Heart left ventricle (tissue), 16 donors: Measurements from ENCODE around the gene BDKRB2. TPM values are rescaled to one million over a fixed set of nuclear protein-coding genes. Genes with fewer than 3 reads are reported as not detected.

Source experiments
- ATAC-seq, 4 donors: fragments of 200-7000 bp; cut with Tn5 transposase; one replicate each; pipeline ENCODE4 v1.9.1; 2020 to 2022; ENCODE audit warnings: moderate library complexity in 4 of 4, mild to moderate bottlenecking in 3 of 4, moderate number of reproducible peaks in 1 of 4
- DNase-seq, 5 donors: peaks; one replicate each; pipeline ENCODE4 v3.0.0-alpha.2; 2020
- H3K27ac ChIP-seq, 12 donors: fragments of 200-600 bp; sonication (generic) in 4 of 12; one replicate each; pipeline versions ENCODE4 v1.5.0 to v1.8.0; 2016 to 2022; ENCODE audit warnings: mild to moderate bottlenecking in 2 of 12
- H3K27me3 ChIP-seq, 9 donors: fragments of 200-600 bp; sonication (generic) in 2 of 9; one replicate each; pipeline versions ENCODE4 v1.5.1 to v1.8.0; 2016 to 2022; ENCODE audit warnings: mild to moderate bottlenecking in 3 of 9
- H3K36me3 ChIP-seq, 9 donors: fragments of 200-600 bp; sonication (generic) in 2 of 9; one replicate each; pipeline versions ENCODE4 v1.5.0 to v1.8.0; 2018 to 2022; ENCODE audit warnings: mild to moderate bottlenecking in 2 of 9
- H3K4me1 ChIP-seq, 12 donors: fragments of 200-600 bp; sonication (generic) in 4 of 12; one replicate each; pipeline versions ENCODE4 v1.5.0 to v1.8.0; 2016 to 2022; ENCODE audit warnings: mild to moderate bottlenecking in 3 of 12
- H3K4me3 ChIP-seq, 12 donors: fragments of 200-600 bp; sonication (generic) in 4 of 12; one replicate each; pipeline versions ENCODE4 v1.5.0 to v1.8.0; 2017 to 2022; ENCODE audit warnings: mild to moderate bottlenecking in 9 of 12, moderate library complexity in 4 of 12
- H3K9me3 ChIP-seq, 12 donors: fragments of 200-600 bp; sonication (generic) in 4 of 12; one replicate each; pipeline versions ENCODE4 v1.5.0 to v1.8.0; 2016 to 2022; ENCODE audit warnings: mild to moderate bottlenecking in 1 of 12
- POLR2A ChIP-seq, 2 donors: fragments of 450-650 bp; IDR thresholded peaks; one replicate each; pipeline ENCODE4 v1.6.1; 2017; ENCODE audit warnings: antibody characterized with exemption in 2 of 2, mild to moderate bottlenecking in 2 of 2, moderate library complexity in 2 of 2
- WGBS, 4 donors: extraction: QIAGEN DNeasy Blood & Tissue Kit in 2 of 4; methylation state at CpG; one replicate each; pipeline versions ENCODE4 v1.1.5 to v1.1.7; 2013 to 2018; 5-methylcytosine and 5-hydroxymethylcytosine counted together
- intact Hi-C, 10 donors: fragments of 100-400 bp; cut with DNase I; formaldehyde crosslinking; loops; one replicate each; pipeline versions ENCODE4 v1.11.1 to v1.14.2; 2022
- polyA plus RNA-seq, 2 donors: library from polyadenylated mRNA; stranded (reverse); fragments of 200-250 nt; gene quantifications; one replicate each; pipeline ENCODE4 v1.2.3, GENCODE V29; 2013
- total RNA-seq, 9 donors: library from RNA; depleted of rRNA in 2 of 9; stranded (reverse); fragments of >200 nt in 2 of 9; fragmentation: NEBNext Ultra II Directional in 3 of 9; extraction: Animal tissue kit (Norgen Biotek cat#: 25700) in 3 of 9; gene quantifications; one replicate each; pipeline versions ENCODE4 v1.1.0 to v1.2.4, GENCODE V29; 2016 to 2023
- TF ChIP-seq, protein P1 (sequence below), 12 donors: fragments of 200-600 bp; sonication (generic) in 4 of 12; IDR thresholded peaks; one replicate each; pipeline versions ENCODE4 v1.5.0 to v1.8.0; 2018 to 2022; ENCODE audit warnings: antibody characterized with exemption in 12 of 12, mild to moderate bottlenecking in 5 of 12
- donor health status: ischemic (EF 13 %, LVEDD 7.1; RV severe dilation, severe dysfunction).
- donor health status: healthy with polysubstance abuse.
- donor health status: DM: no; HTN: yes; CAD: no.
- donor health status: DM: no; HTN: no; CAD: no.
- donor health status: ischemic (EF 25% LVEDD 6.9; RV normal size, moderate dysfunction).
- donor health status: ischemic (EF 25% LVEDD 5.7; RV mildly dilated, moderate dysfunction).
- donor health status: healthy.
- donor health status: DM: yes; HTN: yes; CAD: no.
- donor health status: ischemic (EF 35%, LVEDD 5.7; RV mildly dilated, moderate dysfunction).
- donor health status: nonischemic (EF 11% LVEDD 7.7; RV severe dilation, severe dysfunction).
- donor health status: DM: yes; HTN: yes; CAD: no.
- donor health status: PGD.
- donor health status: ischemic (EF 29% LVEDD 5.4; RV normal size, mild dysfunction).
- donor health status: nonischemic (EF 23%, LVEDD 6.1; RV moderate dilation, normal function).

Gene BDKRB2
- total and polyA plus RNA-seq, 11 donors, result 0.14 to 3.3 (median 0.63) TPM

DNA sequence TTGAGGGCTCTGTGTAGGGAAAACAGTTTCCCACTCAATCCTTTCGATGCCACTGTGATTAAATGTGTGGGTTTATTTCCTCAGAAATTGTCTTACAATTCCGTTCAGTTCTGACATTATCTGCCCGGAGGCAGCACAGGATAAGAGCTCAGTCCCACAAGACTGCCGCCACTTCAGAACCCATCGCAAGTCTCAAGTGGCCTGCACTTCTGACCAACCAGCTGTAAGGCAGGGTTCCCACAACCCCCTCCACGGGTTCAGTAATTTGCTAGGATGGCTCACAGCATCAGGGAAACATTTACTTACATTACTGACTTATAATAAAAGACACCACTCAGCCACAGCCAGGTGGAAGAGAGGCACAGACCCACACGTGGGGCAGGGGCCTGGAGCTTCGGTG, 17.2 kb downstream of the BDKRB2 start:
- ATAC-seq, result no peak
- TF ChIP-seq, protein P1, sequence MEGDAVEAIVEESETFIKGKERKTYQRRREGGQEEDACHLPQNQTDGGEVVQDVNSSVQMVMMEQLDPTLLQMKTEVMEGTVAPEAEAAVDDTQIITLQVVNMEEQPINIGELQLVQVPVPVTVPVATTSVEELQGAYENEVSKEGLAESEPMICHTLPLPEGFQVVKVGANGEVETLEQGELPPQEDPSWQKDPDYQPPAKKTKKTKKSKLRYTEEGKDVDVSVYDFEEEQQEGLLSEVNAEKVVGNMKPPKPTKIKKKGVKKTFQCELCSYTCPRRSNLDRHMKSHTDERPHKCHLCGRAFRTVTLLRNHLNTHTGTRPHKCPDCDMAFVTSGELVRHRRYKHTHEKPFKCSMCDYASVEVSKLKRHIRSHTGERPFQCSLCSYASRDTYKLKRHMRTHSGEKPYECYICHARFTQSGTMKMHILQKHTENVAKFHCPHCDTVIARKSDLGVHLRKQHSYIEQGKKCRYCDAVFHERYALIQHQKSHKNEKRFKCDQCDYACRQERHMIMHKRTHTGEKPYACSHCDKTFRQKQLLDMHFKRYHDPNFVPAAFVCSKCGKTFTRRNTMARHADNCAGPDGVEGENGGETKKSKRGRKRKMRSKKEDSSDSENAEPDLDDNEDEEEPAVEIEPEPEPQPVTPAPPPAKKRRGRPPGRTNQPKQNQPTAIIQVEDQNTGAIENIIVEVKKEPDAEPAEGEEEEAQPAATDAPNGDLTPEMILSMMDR (IDR thresholded peaks at IDR 0.05), result no peak
- no peak for TF ChIP-seq POLR2A (IDR thresholded peaks at IDR 0.05)
- intact Hi-C loops, result no loop called here
- 59 to 66% (median 64%) methylated on average over 8 of the region's 8 CpGs for WGBS, 4 donors
- peaks cover 0 to 16% (median 0%) of the 10 kb centered on the region in 9 donors for H3K27me3 ChIP-seq
- H3K27ac ChIP-seq, result no peak overlapping the region
- H3K4me3 ChIP-seq, result no peak overlapping the region
- H3K9me3 ChIP-seq, result no peaks in the 10 kb centered on the region
- H3K4me1 ChIP-seq, result peaks cover 0 to 8% (median 0%) of the 10 kb centered on the region in 12 donors
- H3K36me3 ChIP-seq, result no peaks in the 10 kb centered on the region
- no peak for DNase-seq

DNA sequence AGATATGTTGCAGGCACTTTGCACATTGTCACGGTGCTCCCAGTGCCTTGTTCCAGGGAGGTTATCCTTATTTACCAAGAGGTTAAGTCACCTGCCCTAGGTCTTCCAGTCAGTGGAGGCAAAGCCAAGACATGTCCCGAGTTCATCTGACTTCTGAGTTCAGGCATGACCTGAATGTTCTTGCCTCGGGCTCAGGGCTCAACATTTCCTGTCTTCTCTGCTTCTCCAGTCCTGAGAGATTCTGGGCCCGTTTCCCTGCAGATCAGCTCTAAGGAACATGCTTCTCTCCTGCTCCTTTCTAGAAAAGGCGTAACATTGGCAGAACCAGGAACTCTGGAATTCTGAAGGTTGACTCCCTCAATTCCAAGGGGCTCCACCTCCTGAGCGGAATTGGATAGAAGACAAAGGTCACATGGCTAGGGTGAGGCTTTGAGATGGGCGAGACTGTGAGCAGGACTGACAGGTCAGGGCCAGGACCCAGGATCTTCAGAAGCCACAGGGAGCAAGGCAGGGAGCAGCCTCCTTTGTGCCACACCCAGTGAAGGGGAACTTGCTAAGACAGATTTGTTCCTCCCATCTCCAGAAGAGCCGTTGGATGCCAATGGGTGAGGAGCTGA, 19.9 kb downstream of the BDKRB2 start:
- Histone ChIP-seq H3K27me3 (peaks cover 0 to 15% (median 0%) of the 10 kb centered on the region in 9 donors), H3K4me1 (peaks cover 0 to 8% (median 0%) of the 10 kb centered on the region in 12 donors), H3K9me3 (peaks cover 0 to 13% (median 0%) of the 10 kb centered on the region in 12 donors), H3K36me3 (no peaks in the 10 kb centered on the region), H3K4me3 (no peak overlapping the region), H3K27ac (no peak overlapping the region)
- 66 to 80% (median 73%) methylated on average over 7 to 8 of the region's 8 CpGs for whole genome bisulfite sequencing, 4 donors
- no peak for DNase-seq
- intact Hi-C loops, result no loop called here
- ATAC-seq, result peak in 1 of 4 donors; percentile 8
- TF ChIP-seq POLR2A (IDR thresholded peaks at IDR 0.05), result no peak
- TF ChIP-seq, protein P1 (IDR thresholded peaks at IDR 0.05), result no peak

DNA sequence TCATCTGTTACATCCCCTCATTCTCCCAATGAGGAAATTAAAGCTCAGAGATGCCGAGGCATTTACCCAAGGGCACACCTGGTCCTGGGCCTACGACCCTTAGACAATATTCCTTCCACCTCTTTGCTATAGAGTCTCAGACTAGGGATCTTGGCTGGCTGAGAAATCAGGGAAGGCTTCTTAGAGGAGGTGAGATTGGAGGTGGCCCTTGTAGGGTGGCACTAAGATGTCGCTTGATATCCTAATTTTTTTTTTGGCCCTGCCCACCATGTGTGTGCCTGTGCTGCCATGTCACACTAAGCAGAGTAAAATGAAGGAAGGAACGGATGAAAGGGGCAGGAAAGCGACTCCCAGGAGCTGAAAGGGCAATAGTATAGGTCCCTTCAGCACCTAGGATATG, 20.6 kb downstream of the BDKRB2 start:
- Histone ChIP-seq H3K27ac (peak overlapping the region in 3 of 12 donors; percentile 34 to 63 (median 43)), H3K36me3 (no peaks in the 10 kb centered on the region), H3K4me3 (no peak overlapping the region), H3K4me1 (peaks cover 0 to 8% (median 0%) of the 10 kb centered on the region in 12 donors), H3K27me3 (peaks cover 0 to 9% (median 0%) of the 10 kb centered on the region in 9 donors), H3K9me3 (peaks cover 0 to 13% (median 0%) of the 10 kb centered on the region in 12 donors)
- 92 to 95% (median 94%) methylated on average over 5 of the region's 5 CpGs for WGBS, 4 donors
- TF ChIP-seq, protein P1 (IDR thresholded peaks at IDR 0.05), result no peak
- TF ChIP-seq POLR2A (IDR thresholded peaks at IDR 0.05), result no peak
- ATAC-seq (peak in 1 of 4 donors; percentile 19), DNase-seq (no peak)
- intact Hi-C loops, result no loop called here

DNA sequence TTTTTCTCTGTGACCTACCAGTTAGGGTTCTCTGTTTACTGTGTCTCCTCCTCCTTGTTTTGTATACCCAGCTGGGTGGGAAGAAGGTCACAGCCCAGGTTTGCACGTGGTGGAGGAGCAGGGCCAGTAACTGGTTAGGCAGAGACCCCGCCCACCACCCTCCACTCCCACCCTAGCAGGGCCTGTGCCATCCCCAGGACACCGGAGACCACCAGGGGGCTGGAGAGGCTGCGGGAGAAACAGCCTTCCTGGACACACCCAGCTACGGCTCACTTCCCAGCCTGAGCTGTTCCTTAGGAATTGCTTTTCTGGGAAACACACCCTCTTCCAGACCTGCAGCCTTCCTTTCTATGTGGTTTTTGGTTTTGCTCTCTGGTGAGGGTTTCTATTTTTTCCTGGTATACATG, 21.1 kb downstream of the BDKRB2 start:
- peak in 4 of 5 donors; percentile 30 to 42 (median 39) for DNase-seq
- TF ChIP-seq, protein P1 (IDR thresholded peaks at IDR 0.05), result peak in 5 of 12 donors; percentile 12 to 24 (median 14)
- no peak for TF ChIP-seq POLR2A (IDR thresholded peaks at IDR 0.05)
- Histone ChIP-seq H3K27me3 (peaks cover 0 to 6% (median 0%) of the 10 kb centered on the region in 9 donors), H3K9me3 (peaks cover 0 to 13% (median 0%) of the 10 kb centered on the region in 12 donors), H3K4me3 (no peak overlapping the region), H3K4me1 (peaks cover 0 to 8% (median 0%) of the 10 kb centered on the region in 12 donors), H3K27ac (peak overlapping the region in 3 of 12 donors; percentile 34 to 63 (median 43)), H3K36me3 (no peaks in the 10 kb centered on the region)
- intact Hi-C loops, result no loop called here
- ATAC-seq, result peak; percentile 32 to 72 (median 55)
- 10 to 35% (median 31%) methylated on average over 4 to 5 of the region's 5 CpGs for WGBS, 4 donors
